HCEC 1CT (cell line): ENCODE measurements around the gene FITM2.

ENCODE experiments used
- DNase-seq: peaks from one replicate; pipeline ENCODE4 v3.0.0-alpha.2; 2017

The FITM2 gene

GRCh38 chr20:44274303-44275017 lies 36.5 kb downstream of the FITM2 start:
- DNase-seq: no peak

GRCh38 chr20:44273231-44274215 lies 37.5 kb downstream of the FITM2 start:
- no peak for DNase-seq

GRCh38 chr20:44271915-44272663 lies 38.9 kb downstream of the FITM2 start:
- no peak for DNase-seq

GRCh38 chr20:44268802-44269201 lies 42.2 kb downstream of the FITM2 start:
- no peak for DNase-seq

- DNase-seq: no peak
Observed at GRCh38 chr20:44264287-44264686, 46.7 kb downstream of the FITM2 start.

GRCh38 chr20:44258226-44258890 lies 52.6 kb downstream of the FITM2 start:
- no peak for DNase-seq

- DNase-seq: no peak
Observed at GRCh38 chr20:44256961-44257360, 54.0 kb downstream of the FITM2 start.

GRCh38 chr20:44255942-44256341 lies 55.1 kb downstream of the FITM2 start:
- no peak for DNase-seq

- no peak for DNase-seq
Observed at GRCh38 chr20:44254073-44254472, 56.9 kb downstream of the FITM2 start.

GRCh38 chr20:44253528-44253927 lies 57.5 kb downstream of the FITM2 start:
- DNase-seq: peak; percentile 9
